ENCODE results near the gene CLIP4. TPM values are rescaled to one million over a fixed set of nuclear protein-coding genes. Genes with fewer than 3 reads are reported as not detected.

CLIP4 gene
- total RNA-seq, 1 experiment from 2014 or later, result 33.8 TPM

DNA sequence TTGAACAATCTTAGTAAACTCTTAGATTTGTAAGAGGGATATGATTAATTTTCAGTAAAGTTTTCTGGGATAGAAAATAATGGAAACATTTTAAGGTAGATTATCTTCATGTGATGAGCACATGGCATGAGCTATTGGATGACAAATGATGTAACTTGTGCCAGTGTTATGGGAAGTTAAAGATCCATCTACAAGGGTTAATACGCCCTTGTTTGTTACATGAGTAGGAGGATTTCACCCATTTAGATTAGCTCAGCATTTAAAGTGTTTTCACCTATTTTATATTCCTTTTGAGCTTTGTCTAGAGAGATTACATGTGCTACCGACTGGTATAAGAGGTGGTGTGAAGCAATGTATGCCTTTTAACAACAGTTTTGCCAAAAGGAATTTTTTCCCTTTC is 5.6 kb downstream of the CLIP4 start:
- DNase-seq (ENCODE audit: low read depth), result no peak
- in situ Hi-C loops (cut with HindIII; ENCODE audit: low pct_unique_long_range_greater_than_20kb, low sequenced_read_pairs), result no loop called here

GRCh38 chr2:29123617-29124349 is 8.6 kb downstream of the CLIP4 start:
- in situ Hi-C loops (cut with HindIII; ENCODE audit: low pct_unique_long_range_greater_than_20kb, low sequenced_read_pairs), result no loop called here
- DNase-seq (ENCODE audit: low read depth), result peak; percentile 79

DNA sequence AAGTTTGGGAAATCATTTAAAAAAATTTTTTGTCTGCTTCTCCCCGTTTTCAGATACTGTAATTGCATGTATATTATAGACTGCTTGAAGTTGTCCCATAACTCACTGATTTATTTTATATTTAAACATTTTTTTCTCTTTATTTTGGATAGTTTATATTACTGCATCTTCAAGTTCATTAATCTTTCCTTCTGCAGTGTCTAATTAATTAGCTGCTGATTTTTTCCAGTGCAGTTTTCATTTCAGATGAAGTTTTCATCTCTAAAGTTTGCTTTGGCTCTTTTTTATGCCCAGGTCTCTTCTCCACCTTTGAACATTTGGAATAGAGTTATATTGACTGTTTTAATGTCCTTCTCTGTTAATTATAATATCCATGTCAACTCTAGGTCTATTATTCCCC is 9.3 kb downstream of the CLIP4 start:
- DNase-seq (ENCODE audit: low read depth), result no peak
- in situ Hi-C loops (cut with HindIII; ENCODE audit: low pct_unique_long_range_greater_than_20kb, low sequenced_read_pairs), result no loop called here

GRCh38 chr2:29129586-29130281 is 14.5 kb downstream of the CLIP4 start:
- in situ Hi-C loops (cut with HindIII; ENCODE audit: low pct_unique_long_range_greater_than_20kb, low sequenced_read_pairs), result no loop called here
- no peak for DNase-seq (ENCODE audit: low read depth)

DNA sequence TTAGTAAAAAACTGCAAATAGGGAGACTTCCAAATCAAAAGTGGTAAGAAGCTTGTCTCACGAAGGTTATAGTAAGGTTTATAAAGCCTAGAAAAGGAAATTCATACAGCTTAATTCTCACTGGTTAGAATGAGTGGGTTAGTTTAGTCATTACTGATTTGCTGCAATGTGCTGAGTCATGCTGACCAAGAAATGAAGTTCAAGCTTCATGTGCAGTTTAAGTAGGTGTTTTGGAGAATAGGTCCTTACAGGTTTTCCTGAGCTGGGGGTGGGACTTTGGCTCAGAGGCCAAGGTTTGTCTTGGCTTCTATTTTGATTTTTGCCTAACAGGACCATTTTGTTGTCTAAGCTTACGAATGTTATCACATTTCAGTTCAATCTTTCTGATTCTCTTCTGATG is 15.1 kb downstream of the CLIP4 start:
- in situ Hi-C loops (cut with HindIII; ENCODE audit: low pct_unique_long_range_greater_than_20kb, low sequenced_read_pairs), result no loop called here
- DNase-seq (ENCODE audit: low read depth), result peak; percentile 90

DNA sequence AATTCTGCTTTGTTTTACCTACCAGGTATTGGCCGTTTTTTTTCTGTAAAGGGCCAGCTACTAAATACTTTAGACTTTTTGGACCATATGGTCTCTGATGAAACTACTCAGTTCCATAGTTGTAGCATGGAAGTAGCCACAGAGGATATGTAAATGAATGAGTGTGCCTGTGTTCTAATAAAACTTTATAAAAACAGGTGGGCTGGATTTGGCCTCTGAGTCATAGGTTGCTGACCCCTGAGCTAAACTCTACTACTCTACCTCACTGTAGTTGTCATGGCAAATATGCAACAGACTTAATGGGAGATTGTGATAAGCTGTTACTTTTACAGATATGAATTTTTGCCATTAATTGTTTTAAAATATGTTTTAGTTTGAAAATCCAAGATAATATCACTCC is 19.7 kb downstream of the CLIP4 start:
- peak; percentile 40 for DNase-seq (ENCODE audit: low read depth)
- in situ Hi-C loops (cut with HindIII; ENCODE audit: low pct_unique_long_range_greater_than_20kb, low sequenced_read_pairs), result no loop called here

- in situ Hi-C loops (cut with HindIII; ENCODE audit: low pct_unique_long_range_greater_than_20kb, low sequenced_read_pairs), result no loop called here
Measured at GRCh38 chr2:29139152-29139551, 23.9 kb downstream of the CLIP4 start.

DNA sequence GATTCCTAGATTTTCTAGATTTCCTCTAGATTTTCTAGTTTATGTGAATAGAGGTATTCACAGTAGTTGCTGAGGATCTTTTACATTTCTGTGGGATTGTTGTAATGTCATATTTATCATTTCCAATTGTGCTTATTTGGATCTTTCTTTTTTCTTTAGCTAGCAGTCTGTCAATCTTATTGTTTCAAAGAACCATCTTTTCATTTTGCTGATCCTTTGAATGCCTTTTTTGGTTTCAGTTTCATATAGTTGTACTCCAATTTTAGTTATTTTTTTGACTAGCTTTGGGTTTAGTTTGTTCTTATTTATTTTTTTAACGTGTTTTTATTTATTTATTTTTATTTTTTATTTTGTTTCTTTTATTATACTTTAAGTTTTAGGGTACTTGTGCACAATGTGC is 24.5 kb downstream of the CLIP4 start:
- DNase-seq (ENCODE audit: low read depth), result no peak

More at GRCh38 chr2:29139152-29139551, 23.9 kb downstream of the CLIP4 start:
- no peak for DNase-seq (ENCODE audit: low read depth)

DNA sequence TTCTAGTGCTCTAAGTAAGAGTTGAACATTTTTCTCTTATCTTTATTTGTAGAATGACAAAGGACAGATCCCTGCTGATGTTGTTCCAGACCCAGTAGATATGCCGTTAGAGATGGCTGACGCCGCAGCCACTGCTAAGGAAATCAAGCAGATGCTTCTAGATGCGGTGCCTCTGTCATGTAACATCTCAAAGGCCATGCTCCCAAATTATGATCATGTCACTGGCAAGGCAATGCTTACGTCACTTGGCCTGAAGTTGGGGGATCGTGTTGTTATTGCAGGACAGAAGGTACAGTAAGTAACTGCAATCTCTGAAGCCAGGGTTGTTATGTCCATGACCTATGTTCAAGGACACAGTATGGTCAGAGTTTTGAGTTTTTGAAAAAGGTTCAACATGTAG is 28.4 kb downstream of the CLIP4 start:
- no peak for DNase-seq (ENCODE audit: low read depth)
- in situ Hi-C loops (cut with HindIII; ENCODE audit: low pct_unique_long_range_greater_than_20kb, low sequenced_read_pairs), result no loop called here

More for the DNA sequence above, 24.5 kb downstream of the CLIP4 start:
- in situ Hi-C loops (cut with HindIII; ENCODE audit: low pct_unique_long_range_greater_than_20kb, low sequenced_read_pairs), result no loop called here

DNA sequence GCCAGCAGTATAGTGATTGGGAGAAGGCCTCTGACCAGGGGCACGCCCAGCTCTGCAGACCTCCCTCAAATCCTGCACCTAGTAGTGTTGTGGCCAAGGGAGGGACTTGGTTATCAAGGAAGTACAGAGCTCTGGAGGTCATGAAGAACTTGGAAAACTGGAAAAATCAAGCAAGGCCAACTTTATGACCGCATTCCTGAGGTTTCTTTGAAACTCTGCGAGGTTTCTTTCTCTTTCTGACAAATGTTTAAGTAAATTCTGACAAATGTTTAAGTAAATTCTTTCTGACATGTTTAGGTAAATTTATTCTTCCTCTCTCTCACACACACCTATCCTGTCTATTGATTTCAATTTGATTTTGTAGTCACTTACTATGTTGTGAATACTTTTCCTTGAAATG is 31.0 kb downstream of the CLIP4 start:
- in situ Hi-C loops (cut with HindIII; ENCODE audit: low pct_unique_long_range_greater_than_20kb, low sequenced_read_pairs), result no loop called here
- DNase-seq (ENCODE audit: low read depth), result no peak

DNA sequence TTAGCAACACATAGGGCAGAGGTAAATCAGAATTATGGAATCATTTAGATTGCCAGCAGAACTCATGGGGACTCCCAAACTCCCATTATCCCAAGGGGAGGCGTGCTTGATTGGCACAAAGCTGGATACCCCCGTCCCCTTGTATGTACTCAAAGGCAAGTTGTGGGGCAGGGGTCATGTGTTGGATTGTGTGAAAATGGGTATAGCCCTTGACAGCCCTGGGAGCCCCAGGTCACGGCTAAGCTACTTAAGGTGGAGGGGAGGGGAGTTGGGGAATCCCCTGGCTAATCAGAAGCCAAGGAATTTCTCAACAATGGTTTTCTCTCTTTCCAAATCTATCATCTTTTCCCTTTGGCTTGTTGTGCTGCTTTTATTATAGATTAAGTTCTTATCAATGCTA is 32.7 kb downstream of the CLIP4 start:
- in situ Hi-C loops (cut with HindIII; ENCODE audit: low pct_unique_long_range_greater_than_20kb, low sequenced_read_pairs), result no loop called here
- no peak for DNase-seq (ENCODE audit: low read depth)

DNA sequence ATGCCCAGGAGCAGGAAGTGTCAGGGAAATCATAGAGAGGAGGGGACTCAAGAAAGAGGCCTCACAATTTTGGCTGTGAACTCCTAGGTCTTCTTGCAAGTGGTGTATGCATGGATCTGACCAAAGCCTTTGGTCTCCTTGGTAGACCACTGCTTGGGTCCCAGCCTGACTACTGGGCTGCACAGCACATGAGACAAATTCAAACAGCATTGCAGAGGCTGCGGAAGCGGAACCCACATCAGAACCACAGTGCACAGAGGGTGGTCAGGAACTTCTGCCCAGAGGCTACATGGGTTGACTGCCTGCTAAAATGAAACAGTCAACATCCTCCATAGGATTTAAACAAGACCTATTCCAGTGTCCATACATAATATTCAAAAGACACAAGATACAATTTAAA is 39.4 kb downstream of the CLIP4 start:
- DNase-seq (ENCODE audit: low read depth), result no peak
- in situ Hi-C loops (cut with HindIII; ENCODE audit: low pct_unique_long_range_greater_than_20kb, low sequenced_read_pairs), result no loop called here

- in situ Hi-C loops (cut with HindIII; ENCODE audit: low pct_unique_long_range_greater_than_20kb, low sequenced_read_pairs), result no loop called here
Measured at GRCh38 chr2:29155578-29155977, 40.4 kb downstream of the CLIP4 start.

GRCh38 chr2:29157131-29157530 is 41.9 kb downstream of the CLIP4 start:
- in situ Hi-C loops (cut with HindIII; ENCODE audit: low pct_unique_long_range_greater_than_20kb, low sequenced_read_pairs), result no loop called here
- no peak for DNase-seq (ENCODE audit: low read depth)

More at GRCh38 chr2:29155578-29155977, 40.4 kb downstream of the CLIP4 start:
- DNase-seq (ENCODE audit: low read depth), result no peak

- in situ Hi-C loops (cut with HindIII; ENCODE audit: low pct_unique_long_range_greater_than_20kb, low sequenced_read_pairs), result no loop called here
- no peak for DNase-seq (ENCODE audit: low read depth)
Measured at GRCh38 chr2:29159125-29159524, 43.9 kb downstream of the CLIP4 start.

GRCh38 chr2:29160184-29160583 is 45.0 kb downstream of the CLIP4 start:
- in situ Hi-C loops (cut with HindIII; ENCODE audit: low pct_unique_long_range_greater_than_20kb, low sequenced_read_pairs), result no loop called here
- no peak for DNase-seq (ENCODE audit: low read depth)

GRCh38 chr2:29162204-29162928 is 47.2 kb downstream of the CLIP4 start:
- DNase-seq (ENCODE audit: low read depth), result no peak
- in situ Hi-C loops (cut with HindIII; ENCODE audit: low pct_unique_long_range_greater_than_20kb, low sequenced_read_pairs), result no loop called here

DNA sequence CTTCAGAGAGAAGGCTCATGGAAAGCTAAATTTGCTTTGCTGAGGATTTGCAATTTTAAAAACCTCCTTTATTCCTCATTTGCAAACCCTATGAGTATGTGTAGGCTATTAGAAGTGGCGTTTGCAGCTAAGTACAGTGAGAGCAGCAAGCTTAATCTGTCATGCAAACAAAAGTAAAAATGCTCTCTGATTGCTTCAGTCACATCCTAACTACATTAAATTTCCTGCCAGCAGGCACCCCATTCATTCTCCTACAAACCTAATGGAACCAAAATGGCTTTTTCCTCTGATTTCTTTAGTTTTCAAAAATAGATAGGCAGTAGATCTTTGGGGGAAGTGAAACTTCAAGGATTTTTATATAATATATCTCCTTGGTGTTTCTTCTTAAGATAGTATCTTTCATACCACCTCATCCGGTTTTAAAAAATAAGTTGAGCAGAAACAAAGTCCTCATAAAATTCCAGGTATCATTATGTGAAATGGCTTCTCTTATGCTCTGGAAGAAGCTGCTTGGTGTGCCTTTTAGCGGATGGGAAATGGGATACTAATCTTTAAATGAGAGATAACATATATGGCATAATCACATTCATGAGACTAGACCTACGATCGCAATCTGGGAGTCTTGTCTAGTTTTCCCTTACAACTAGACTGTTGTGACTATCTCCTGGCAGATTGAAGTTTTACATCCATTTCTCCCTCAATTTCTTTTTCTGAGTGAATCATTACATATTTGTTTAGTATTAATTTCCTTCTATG is 49.1 kb downstream of the CLIP4 start:
- no peak for DNase-seq (ENCODE audit: low read depth)
- in situ Hi-C loops (cut with HindIII; ENCODE audit: low pct_unique_long_range_greater_than_20kb, low sequenced_read_pairs), result no loop called here

All from Caki2 (cell line).